ENCODE data around the gene DNAJC5G.

DNA sequence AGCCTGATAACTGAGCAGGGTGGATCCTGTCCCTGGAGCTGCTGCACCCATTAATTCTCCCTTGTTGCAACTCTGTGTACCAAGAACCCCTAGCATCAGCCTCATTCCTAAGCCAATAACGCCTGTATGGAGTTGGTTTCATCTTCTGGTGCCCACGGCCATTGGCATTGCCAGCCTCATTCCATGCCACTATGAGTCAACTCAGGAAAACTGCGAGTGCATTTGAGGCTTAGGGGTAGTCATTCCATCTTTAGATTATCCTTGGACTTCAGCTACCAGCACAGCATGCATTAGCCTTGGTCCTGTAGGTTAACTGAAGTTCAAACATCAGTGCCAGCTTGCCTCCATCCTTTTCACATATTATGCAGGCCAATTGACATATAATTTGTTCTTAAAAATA is 5.6 kb downstream of the DNAJC5G start:
- TF ChIP-seq CTCF (conservative IDR thresholded peaks at IDR 0.05): no peak
- TF ChIP-seq ZFX (IDR thresholded peaks at IDR 0.05): no peak
